HepG2 (cell line): ENCODE measurements around the gene MSRB2. TPM values are rescaled to one million over a fixed set of nuclear protein-coding genes. Genes with fewer than 3 reads are reported as not detected.

Source experiments
- ATAC-seq: fragments of 200-7000 bp; cut with Tn5 transposase; 3 replicates; pipeline ENCODE4 v1.9.1; 2020; ENCODE audit warnings: mild to moderate bottlenecking, moderate library complexity
- BruUV-seq: library from RNA; stranded (reverse); fragments of 400-500 nt; replicated peaks from 2 replicates; lab custom pipeline; 2021; lab: Mats Ljungman, UMichigan
- CTCF ChIA-PET: fragments of 300-600 bp; formaldehyde crosslinking; extraction: SDS; loops from one replicate; lab custom pipeline; 2021; ENCODE audit warnings: low total read pairs, inconsistent platforms, low intra/inter-chr PET ratio; lab: Yijun Ruan, JAX
- POLR2A ChIA-PET: fragments of 350-600 bp; sonication (Branson Sonifier 250); formaldehyde crosslinking; loops from one replicate; lab custom pipeline; 2020; ENCODE audit warnings: antibody characterized with exemption, inconsistent platforms; lab: Yijun Ruan, JAX
- DNase-seq: peaks from one replicate; pipeline ENCODE4 v3.0.0-alpha.2; 2015; ENCODE audit warnings: low spot score
- FAIRE-seq: peaks from 3 replicates; lab custom pipeline; 2011; peaks lifted over from hg19 to GRCh38; lab: Jason Lieb, UNC
- H2AFZ ChIP-seq: one replicate; pipeline ENCODE4 v1.6.1; 2011; ENCODE audit warnings: low read length, inconsistent platforms
- H3K27ac ChIP-seq: fragments of 300-600 bp; 3 replicates; pipeline ENCODE4 v1.8.0; 2011; ENCODE audit warnings: mixed run types, mild to moderate bottlenecking, mixed read lengths, low read length, inconsistent platforms; ENCODE audit not compliant: insufficient read depth; ENCODE audit errors: extremely low read length
- H3K27me3 ChIP-seq, 2 experiments: fragments of 200-600 bp in 1 of 2; 2 replicates in 1 of 2; 3 replicates in 1 of 2; pipeline versions ENCODE4 v1.6.0 to v1.8.0; 2011; ENCODE audit warnings: low read length in 2 of 2, mild to moderate bottlenecking in 2 of 2, moderate library complexity in 2 of 2, inconsistent platforms in 1 of 2; ENCODE audit not compliant: insufficient read depth in 2 of 2, control insufficient read depth in 1 of 2
- H3K36me3 ChIP-seq, 2 experiments: fragments of 200-600 bp in 1 of 2; replicated peaks in 1 of 2; 2 replicates in 1 of 2; 3 replicates in 1 of 2; pipeline versions ENCODE4 v1.5.1 to v1.8.0; 2011; ENCODE audit warnings: low read length in 2 of 2, inconsistent platforms in 1 of 2; ENCODE audit not compliant: insufficient read depth in 2 of 2, control insufficient read depth in 1 of 2
- H3K4me1 ChIP-seq: 2 replicates; pipeline ENCODE4 v1.5.1; 2012; ENCODE audit warnings: low read length, inconsistent platforms; ENCODE audit not compliant: insufficient read depth
- H3K4me2 ChIP-seq: 2 replicates; pipeline ENCODE4 v1.6.0; 2011; ENCODE audit warnings: low read depth, low read length, inconsistent platforms
- H3K4me3 ChIP-seq, 3 experiments: fragments of 200-600 bp in 1 of 3; sonication (generic), shearing (Covaris generic) in 1 of 3; replicated peaks in 1 of 3; 2 replicates each; pipeline ENCODE4 v1.5.1; 2011 to 2016; ENCODE audit warnings: low read length in 3 of 3, inconsistent platforms in 2 of 3, low read depth in 2 of 3, mild to moderate bottlenecking in 2 of 3, control low read depth in 1 of 3, mixed read lengths in 1 of 3; ENCODE audit not compliant: insufficient read depth in 1 of 3
- H3K79me2 ChIP-seq: one replicate; pipeline ENCODE4 v1.6.1; 2011; ENCODE audit warnings: low read length, inconsistent platforms; ENCODE audit not compliant: insufficient read depth
- H3K9ac ChIP-seq: 2 replicates; pipeline ENCODE4 v1.6.0; 2011; ENCODE audit warnings: mild to moderate bottlenecking, low read depth, low read length, inconsistent platforms; ENCODE audit not compliant: insufficient read depth
- H3K9me3 ChIP-seq: 2 replicates; pipeline ENCODE4 v1.5.1; 2012; ENCODE audit warnings: mild to moderate bottlenecking, low read length
- H4K20me1 ChIP-seq: 2 replicates; pipeline ENCODE4 v1.6.0; 2011; ENCODE audit warnings: inconsistent platforms, mild to moderate bottlenecking, low read length, moderate library complexity; ENCODE audit not compliant: insufficient read depth
- ADNP ChIP-seq: sonication (generic); formaldehyde crosslinking; IDR thresholded peaks from 2 replicates; pipeline ENCODE4 v1.4.0; 2020; ENCODE audit warnings: missing genetic modification reagents
- ATAD3A ChIP-seq: sonication (generic); formaldehyde crosslinking; IDR thresholded peaks from 2 replicates; pipeline ENCODE4 v1.4.0; 2020; ENCODE audit warnings: missing genetic modification reagents
- FOXO4 ChIP-seq: sonication (generic); formaldehyde crosslinking; conservative IDR thresholded peaks from 2 replicates; pipeline ENCODE4 v1.8.1; 2023; ENCODE audit warnings: missing genetic modification reagents
- HNRNPUL1 ChIP-seq: fragments of 200-400 bp; formaldehyde crosslinking; IDR thresholded peaks from 2 replicates; pipeline ENCODE4 v1.6.1; 2017; ENCODE audit warnings: low read depth, mild to moderate bottlenecking, low read length, moderate library complexity
- JARID2 ChIP-seq: sonication (generic); formaldehyde crosslinking; IDR thresholded peaks from 2 replicates; pipeline ENCODE4 v1.8.1; 2023; ENCODE audit warnings: missing genetic modification reagents, inconsistent platforms; ENCODE audit not compliant: insufficient replicate concordance
- KAT2B ChIP-seq: fragments of 150-350 bp; IDR thresholded peaks from 2 replicates; pipeline ENCODE4 v1.6.1; 2014; ENCODE audit warnings: low read depth, low read length, borderline replicate concordance
- SPEN ChIP-seq: sonication (generic); formaldehyde crosslinking; IDR thresholded peaks from 2 replicates; pipeline ENCODE4 v1.5.1; 2020; ENCODE audit warnings: low read depth, mild to moderate bottlenecking, missing genetic modification reagents
- ZNF704 ChIP-seq: sonication (generic); formaldehyde crosslinking; IDR thresholded peaks from 2 replicates; pipeline ENCODE4 v1.8.1; 2023; ENCODE audit warnings: mild to moderate bottlenecking, inconsistent platforms, moderate library complexity, missing genetic modification reagents, borderline replicate concordance
- WGBS: methylation state at CpG from one replicate; pipeline ENCODE4 v1.1.6; 2017; ENCODE audit warnings: low lambda C conversion rate; 5-methylcytosine and 5-hydroxymethylcytosine counted together
- in situ Hi-C: cut with HindIII; loops from 2 replicates; pipeline ENCODE4 v1.10.0; 2017; ENCODE audit warnings: low pct_unique_long_range_greater_than_20kb; ENCODE audit not compliant: extremely low pct_ligation_motif_present
- intact Hi-C: fragments of 100-400 bp; cut with micrococcal nuclease; formaldehyde crosslinking; loops from one replicate; pipeline ENCODE4 v1.10.0; 2022; ENCODE audit not compliant: unreplicated experiment
- polyA plus RNA-seq, 8 experiments: library from polyadenylated mRNA; depleted of rRNA in 3 of 8; stranded (reverse) in 7 of 8; unstranded in 1 of 8; fragments of >200 nt; fragmentation: Illumina TruSeq in 4 of 8; extraction: Trizol in 4 of 8; gene quantifications; 2 replicates each; pipeline versions ENCODE4 v1.2.1 to v1.2.3, GENCODE V29; 2011 to 2016; ENCODE audit warnings: low read depth in 4 of 8, missing spikeins in 1 of 8, mixed read lengths in 1 of 8; ENCODE audit not compliant: insufficient read depth in 1 of 8
- total RNA-seq, 5 experiments: library from RNA; depleted of rRNA; stranded (reverse); fragments of >200 nt; fragmentation: Illumina TruSeq; extraction: Trizol; gene quantifications; 2 replicates each; pipeline ENCODE4 v1.2.3, GENCODE V29; 2016; ENCODE audit warnings: low read depth in 1 of 5

MSRB2 gene
- total and polyA plus RNA-seq, 2 of the 13 experiments (the other 11 are each of a cell fraction or from before 2014, with no cell fraction given), result 8.3 to 22.1 TPM

DNA sequence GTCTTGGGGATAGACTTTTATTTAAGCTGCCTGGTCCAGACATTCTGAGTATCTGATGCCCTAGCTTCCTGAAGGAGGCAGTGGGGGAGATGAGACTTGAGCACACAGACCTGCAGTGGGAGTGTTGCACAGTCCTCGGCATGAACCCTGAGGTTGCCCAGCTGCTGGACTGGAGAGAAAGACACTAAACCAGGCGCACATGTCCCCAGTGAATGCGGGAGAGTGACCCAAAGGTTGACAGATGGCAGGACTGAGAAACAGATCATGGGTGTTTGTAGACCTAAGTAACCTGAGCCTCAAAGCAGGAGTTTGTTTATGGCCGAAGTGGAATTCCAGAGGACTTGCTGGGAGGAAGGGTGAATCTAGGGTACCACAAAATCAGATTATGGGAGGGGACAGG lies 15.7 kb upstream of the MSRB2 start:
- in situ Hi-C loops (no loop called here), intact Hi-C loops (loop anchor here (5.0 kb wide), 1 partner anchor 213 kb away; no protein-coding TSS in a partner anchor)
- DNase-seq, result no peak
- Histone ChIP-seq H3K9me3 (no peaks in the 10 kb centered on the region), H3K9ac (no peak overlapping the region), H3K4me2 (no peak overlapping the region), H4K20me1 (no peaks in the 10 kb centered on the region), H3K36me3 (no peaks in the 10 kb centered on the region), H3K4me1 (no peaks in the 10 kb centered on the region), H3K4me3 (no peak overlapping the region), H3K79me2 (no peaks in the 10 kb centered on the region), H3K27me3 (peaks cover 2 to 23% of the 10 kb centered on the region in 2 experiments; a peak in 4 of 5 replicates), H3K27ac (no peak overlapping the region), H2AFZ (no peak overlapping the region)
- no TSS peak for BruUV-seq
- no peak for FAIRE-seq
- WGBS, result 2% methylated on average over 4 of the region's 4 CpGs
- no peak for TF ChIP-seq ATAD3A
- TF ChIP-seq FOXO4 (CRISPR knock-in tag), result no peak
- no peak for TF ChIP-seq ZNF704 (CRISPR knock-in tag)
- no peak for TF ChIP-seq SPEN (CRISPR knock-in tag)
- no peak for TF ChIP-seq KAT2B
- no peak for TF ChIP-seq JARID2 (CRISPR knock-in tag)
- TF ChIP-seq ADNP, result no peak
- no peak for TF ChIP-seq HNRNPUL1
- no peak for ATAC-seq
- POLR2A ChIA-PET, result no interaction called here
- CTCF ChIA-PET, result no interaction called here
